GM15510 (cell line): ENCODE data around the gene FNDC3A.

Source experiments
- POLR2A ChIP-seq: IDR thresholded peaks from 3 replicates; pipeline ENCODE4 v1.6.1; 2011; ENCODE audit warnings: borderline replicate concordance; ENCODE audit not compliant: insufficient read length; ENCODE audit errors: extremely low read depth

FNDC3A gene

DNA sequence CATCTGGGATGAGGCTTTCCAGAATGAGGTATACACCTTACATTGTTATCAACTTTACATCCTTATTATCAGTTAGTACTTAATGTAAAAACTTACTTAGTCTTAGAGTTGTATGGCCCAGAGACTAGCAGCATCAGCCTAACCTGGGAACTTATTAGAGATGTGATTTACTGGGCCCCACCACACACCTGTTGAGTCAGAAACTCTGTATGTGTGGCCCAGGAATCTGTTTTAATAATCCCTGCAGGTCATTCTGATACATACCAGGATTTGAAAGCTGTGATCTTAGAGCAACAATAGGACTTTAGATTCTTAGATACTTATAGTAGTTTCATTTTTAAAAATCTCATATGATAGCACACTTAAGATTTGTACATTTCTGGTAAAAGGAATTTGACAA, 17.4 kb downstream of the FNDC3A start:
- TF ChIP-seq POLR2A = no peak

DNA sequence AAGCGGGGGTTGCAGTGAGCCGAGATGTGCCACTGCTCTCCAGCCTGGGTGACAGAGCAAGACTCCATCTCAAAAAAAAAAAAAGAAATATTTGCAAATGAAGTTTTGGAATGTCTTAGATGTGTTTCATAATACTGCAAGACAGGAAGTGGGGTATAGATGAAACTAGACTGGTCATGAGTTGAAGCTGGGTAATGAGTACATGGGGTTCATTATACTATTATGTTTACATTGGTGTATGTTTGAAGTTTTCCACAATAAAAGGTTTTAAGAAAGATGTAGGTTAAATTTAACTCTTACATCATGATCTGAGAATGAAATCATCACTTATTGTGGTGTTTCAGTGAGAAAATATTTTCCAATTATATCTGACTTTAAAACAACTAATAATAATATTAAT, 19.0 kb downstream of the FNDC3A start:
- TF ChIP-seq POLR2A = no peak

DNA sequence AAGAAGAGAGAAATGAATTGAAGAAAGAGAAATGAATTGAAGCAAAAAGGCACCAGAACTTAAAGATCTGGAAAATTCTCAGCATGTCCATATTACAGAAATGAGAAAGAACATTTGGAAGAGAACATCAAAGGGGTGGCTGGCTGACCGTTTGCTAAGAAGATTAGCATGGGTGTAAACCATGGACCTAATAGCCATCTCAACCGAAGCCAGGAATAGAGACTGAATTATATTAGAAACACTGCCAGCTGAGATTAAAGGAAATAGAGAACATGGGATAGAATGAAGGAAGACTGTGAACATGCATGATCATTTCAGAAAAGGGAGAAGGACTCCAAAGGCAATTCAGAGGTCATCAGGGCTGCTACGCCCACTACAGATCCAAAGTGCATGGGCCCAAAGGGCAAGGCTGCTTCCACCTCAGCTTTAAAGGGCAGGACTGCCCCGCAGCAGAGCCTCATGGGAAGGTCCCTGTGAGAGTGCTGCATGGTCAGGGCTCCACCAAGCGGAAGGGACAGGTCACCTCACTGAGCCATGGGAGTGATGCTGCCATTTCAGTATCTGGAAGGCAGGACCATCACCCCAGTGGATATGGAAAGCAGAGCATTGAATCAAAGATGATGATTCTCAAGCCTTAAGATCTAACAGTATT, 23.1 kb downstream of the FNDC3A start:
- no peak for TF ChIP-seq POLR2A

DNA sequence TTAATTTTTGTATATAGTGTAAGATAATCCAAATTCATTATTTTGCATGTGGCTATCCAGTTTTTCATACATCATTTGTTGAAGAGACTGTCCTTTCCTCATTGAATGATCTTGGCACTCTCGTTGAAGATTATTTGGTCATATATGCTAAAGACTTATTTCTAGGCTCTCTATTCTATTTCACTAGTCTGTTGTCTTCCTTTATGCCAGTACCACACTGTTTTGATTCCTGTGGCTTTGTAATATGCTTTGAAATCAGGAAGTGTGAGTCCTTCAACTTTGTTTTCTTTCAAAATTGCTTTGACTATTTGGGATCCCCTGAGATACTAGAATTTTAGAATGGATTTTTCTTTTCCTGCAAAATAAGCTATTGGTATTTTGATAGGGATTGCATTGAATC, 24.5 kb downstream of the FNDC3A start:
- TF ChIP-seq POLR2A = no peak

DNA sequence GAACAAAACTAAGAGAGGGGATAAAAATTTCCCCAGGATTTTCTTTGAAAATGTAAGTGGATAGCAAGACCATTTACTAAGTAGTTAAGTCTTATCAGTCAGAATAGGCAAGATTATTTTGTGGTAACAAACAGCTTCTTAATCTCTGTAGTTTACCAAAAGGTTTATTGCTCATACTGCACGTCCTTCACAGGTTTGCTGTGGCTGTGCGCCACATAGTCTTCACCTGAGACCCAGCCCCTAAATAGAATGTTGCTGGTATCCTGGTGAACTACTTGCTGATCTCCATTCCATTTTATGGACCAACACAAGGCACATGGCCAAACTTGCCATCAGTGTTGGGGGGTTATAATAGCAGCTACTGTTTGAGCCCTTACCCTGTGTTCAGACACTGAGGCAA, 44.6 kb downstream of the FNDC3A start:
- no peak for TF ChIP-seq POLR2A

DNA sequence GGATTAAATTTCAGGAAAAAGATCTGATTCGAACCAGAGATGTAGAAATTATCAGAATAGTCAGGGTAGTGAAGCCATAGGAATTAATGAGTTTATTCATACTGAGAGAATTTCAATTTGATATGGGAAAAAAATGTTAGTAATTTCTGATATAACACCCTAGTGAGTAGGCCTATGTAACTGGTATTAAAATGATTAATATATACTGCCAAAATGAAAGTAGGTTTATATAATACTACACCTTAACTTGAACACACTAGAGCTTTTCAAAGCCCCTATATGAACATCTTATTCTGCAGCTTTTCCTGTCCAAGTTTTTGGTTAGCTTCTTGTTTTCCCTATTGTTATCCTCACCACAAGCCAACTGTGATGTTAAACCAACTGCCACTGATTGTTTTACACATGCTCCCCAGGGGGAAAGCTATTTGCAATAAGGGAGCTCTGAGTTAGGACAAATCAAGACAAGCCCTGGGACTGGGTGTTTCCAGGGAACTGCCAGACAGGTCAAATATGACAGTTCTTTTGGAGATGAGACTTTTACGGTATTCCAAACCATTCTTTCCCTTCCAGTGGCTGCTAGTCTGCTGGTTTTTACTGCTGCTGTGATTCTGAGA, 45.3 kb downstream of the FNDC3A start:
- no peak for TF ChIP-seq POLR2A

DNA sequence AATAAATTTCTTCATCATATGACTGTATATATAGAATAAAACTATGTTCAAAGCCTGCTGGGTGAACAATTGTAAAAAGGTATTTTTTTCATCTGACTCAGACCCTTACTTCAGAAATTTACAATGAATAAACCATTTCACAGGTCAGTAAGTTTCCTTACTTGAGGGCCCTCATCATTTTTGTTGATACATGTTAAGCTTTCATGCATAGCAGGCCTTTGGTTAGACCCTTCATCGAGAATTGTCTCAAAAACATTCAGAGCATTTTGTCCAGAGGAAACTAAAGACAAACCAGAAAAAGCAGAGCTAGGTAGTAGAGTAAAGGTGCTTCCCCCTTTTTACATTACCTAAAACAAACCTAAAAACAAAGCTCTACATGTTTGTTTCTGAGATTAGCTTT, 46.2 kb downstream of the FNDC3A start:
- no peak for TF ChIP-seq POLR2A

DNA sequence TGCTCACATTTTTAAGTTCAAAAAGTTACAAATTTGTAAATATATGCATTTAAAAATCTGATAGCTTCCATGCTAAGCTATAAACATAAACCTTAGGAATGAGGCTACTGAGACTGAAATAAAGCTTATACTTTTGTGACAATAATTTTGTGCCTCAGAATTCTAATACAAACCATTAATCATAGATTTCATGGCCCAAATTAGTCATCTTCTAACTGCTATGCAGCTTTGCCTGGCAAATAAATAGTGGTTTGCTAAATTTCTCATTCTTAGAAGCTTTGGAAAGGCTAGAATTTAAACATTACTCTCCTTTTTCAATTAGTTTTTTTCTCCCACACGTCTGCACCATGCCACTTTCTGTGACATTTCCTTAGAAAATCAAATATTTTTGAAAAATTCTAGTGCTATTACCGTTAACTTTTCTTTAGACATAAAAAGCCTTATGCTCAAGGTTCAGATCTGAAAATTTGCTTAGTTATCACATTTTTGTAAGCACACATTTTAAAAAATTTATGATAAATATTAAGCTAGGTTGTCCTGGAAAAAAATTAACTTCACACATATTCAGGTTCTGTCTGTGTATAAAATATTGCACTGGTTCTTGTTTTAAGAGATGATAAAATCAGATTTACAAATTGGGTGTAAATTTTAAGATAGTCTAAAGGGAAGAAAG, 46.9 kb downstream of the FNDC3A start:
- no peak for TF ChIP-seq POLR2A

DNA sequence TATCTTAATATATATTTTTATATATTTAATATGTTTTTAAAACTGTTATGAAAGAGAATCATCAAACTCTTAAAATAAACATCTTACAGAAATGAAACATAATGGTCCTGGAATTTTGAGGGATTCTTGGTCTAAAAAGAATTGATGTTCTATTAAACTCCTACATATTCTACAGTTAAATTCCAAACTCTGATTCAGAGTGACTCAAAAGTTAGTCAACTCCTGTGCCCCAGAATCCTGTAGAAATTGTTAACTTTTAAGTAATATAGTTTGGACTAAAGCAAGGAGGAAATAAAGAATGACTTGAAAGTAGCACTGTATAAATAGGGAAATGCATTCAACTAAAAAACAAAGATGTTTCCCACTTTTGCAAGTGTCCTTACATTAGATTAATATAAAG, 47.7 kb downstream of the FNDC3A start:
- TF ChIP-seq POLR2A = no peak

DNA sequence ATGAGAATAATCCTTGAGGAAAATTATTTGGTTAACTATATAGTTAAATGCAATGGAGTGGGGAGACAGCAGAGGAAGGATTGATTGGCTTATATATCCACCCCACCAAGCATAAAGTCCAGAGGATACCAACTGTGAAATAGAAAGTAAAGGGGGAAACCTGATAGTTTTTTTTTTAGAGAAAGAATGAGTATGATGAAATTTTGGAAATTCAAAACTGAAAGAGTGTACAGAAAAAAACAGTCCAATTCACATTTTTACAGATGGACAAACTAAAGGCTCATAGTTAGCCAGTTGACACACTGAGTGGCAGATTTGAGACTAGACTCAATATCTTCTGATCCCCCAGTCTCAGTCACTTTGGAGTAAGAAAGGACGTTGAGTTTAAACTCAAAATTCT, 51.1 kb downstream of the FNDC3A start:
- no peak for TF ChIP-seq POLR2A

DNA sequence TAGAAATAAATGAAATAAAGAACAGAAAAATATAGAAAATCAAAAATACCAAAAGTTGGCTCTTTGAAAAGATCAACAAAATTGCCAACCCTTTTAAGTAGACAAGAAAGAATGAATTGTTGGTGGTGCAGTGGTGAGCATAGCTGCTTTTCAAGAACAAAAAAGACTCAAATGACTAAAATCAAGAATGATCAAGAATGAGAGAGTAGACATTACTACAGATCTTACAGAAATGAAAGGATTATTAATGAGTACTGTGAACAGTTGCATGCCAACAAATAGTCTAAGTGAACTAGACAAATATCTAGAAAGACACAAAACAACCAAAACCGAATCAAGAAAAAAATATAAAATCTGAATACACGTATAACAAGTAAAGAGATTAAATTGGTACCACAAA, 53.9 kb downstream of the FNDC3A start:
- no peak for TF ChIP-seq POLR2A

DNA sequence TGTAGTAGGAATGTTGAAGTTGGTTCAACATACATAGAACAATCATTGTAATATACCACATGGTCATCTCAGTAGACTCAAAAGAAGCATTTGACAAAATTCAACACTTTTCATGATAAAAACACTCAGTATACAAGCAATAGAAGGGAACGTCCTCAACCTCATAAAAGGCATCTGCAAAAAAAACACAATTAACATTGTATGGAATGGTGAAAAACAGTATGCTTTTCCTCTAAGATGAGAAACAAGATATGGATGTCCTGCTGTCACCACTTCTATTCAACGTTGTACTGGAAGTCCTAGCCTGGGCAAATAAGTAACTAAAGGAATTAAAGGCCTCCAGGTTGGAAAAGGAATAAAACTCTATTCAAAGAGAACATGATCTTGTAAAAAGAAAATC, 54.5 kb downstream of the FNDC3A start:
- TF ChIP-seq POLR2A = no peak

DNA sequence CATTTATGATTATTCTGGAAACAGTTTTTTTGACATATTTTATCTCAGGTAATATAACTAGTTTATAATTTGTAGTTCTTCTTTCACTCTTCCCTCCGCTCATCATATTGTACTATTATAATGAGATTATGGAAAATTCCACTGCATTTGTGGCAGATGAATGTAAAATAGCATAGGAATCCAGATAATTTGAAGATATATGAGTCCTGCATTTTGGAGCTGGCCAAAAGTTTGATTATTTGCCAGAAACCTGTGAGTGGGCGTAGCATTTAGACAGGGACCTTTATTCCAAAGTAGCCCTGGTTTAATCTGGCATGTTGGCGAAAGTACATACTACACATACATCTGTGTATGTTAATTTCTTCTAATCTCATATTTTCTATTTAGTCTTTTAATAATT, 65.2 kb downstream of the FNDC3A start:
- no peak for TF ChIP-seq POLR2A

DNA sequence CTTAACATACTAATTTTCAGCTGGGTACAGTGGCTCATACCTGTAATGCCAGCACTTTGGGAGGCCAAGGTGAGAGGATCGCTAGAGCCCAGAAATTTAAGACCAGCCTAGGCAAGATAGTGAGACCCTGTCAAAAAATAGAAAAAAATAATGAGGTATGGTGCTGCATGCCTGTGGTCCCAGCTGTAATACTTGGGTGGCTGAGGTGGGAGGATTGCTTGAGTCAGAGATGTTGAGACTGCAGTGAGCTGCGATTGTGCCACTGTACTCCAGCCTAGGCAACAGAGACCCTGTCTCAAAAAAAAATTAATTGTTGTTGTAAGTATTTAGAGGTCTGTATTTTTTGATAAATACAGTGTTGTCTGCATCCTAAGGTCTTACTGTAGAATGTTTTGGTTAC, 66.8 kb downstream of the FNDC3A start:
- TF ChIP-seq POLR2A = no peak

DNA sequence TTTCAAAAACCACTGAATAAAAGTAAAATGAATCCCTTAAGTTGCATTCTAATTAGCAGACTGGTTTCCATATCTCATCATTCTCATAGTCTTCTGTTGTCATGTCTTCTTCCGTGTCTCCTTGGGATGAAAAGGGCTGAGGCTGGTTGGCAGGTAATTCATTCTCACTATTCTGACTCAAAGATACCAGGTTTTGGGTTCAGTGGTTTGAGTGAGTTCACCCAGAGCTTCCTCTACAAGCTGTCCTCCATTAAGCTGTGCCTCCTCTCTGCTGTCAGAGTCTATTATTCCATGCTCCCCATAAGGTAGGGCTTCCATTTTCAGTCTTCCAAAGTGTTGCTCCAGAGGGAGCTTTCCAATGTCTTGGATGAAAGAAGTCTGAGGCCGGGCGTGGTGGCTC, 68.3 kb downstream of the FNDC3A start:
- no peak for TF ChIP-seq POLR2A

DNA sequence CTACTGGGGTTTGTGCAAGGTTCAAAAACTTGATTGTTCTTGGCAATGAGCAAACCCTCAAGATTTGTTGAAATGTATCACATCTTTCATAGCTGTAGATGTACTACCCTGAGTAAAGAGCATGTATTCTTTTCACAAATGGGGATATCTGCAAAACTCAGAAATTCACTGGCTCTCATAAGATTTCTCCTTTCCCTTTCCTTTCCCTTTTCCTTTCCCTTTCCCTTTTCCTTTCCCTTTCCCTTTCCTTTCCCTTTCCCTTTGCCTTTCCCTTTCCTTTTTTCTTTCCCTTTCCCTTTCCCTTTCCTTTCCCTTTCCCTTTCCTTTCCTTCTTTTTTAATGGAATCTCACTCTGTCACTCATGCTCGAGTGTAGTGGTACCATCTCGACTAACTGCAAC, 69.1 kb downstream of the FNDC3A start:
- no peak for TF ChIP-seq POLR2A
